NCI-H1694 (cell line): ENCODE results near the gene SVIL.
"Not testable (repeated sequence)": the region's sequence is repeated elsewhere in the genome, so short reads cannot be mapped to it uniquely, and the experiment has no call there.

Experiments used
- DNase-seq: peaks from one replicate; lab custom pipeline; 2025; lab: John Stamatoyannopoulos, UW

The SVIL gene

GRCh38 chr10:29574212-29575097 is 60.3 kb downstream of the SVIL start:
- not testable (repeated sequence) for DNase-seq

GRCh38 chr10:29570248-29570647 is 64.5 kb downstream of the SVIL start:
- DNase-seq: not testable (repeated sequence)

GRCh38 chr10:29569795-29570194 is 65.0 kb downstream of the SVIL start:
- no peak for DNase-seq

GRCh38 chr10:29567003-29567402 is 67.8 kb downstream of the SVIL start:
- no peak for DNase-seq

- not testable (repeated sequence) for DNase-seq
These were observed 68.6 kb downstream of the SVIL start for GRCh38 chr10:29566209-29566608.

- DNase-seq: no peak
These were observed 71.2 kb downstream of the SVIL start for GRCh38 chr10:29563420-29564035.

GRCh38 chr10:29563006-29563405 is 71.8 kb downstream of the SVIL start:
- not testable (repeated sequence) for DNase-seq

GRCh38 chr10:29559996-29560395 is 74.8 kb downstream of the SVIL start:
- DNase-seq: no peak

GRCh38 chr10:29557665-29558064 is 77.1 kb downstream of the SVIL start:
- DNase-seq: no peak

- no peak for DNase-seq
These were observed 78.9 kb downstream of the SVIL start for GRCh38 chr10:29555746-29556481.

GRCh38 chr10:29555091-29555745 is 79.6 kb downstream of the SVIL start:
- no peak for DNase-seq

GRCh38 chr10:29554660-29555059 is 80.1 kb downstream of the SVIL start:
- DNase-seq: no peak

- no peak for DNase-seq
These were observed 81.1 kb downstream of the SVIL start for GRCh38 chr10:29553544-29554250.

- DNase-seq: not testable (repeated sequence)
These were observed 81.7 kb downstream of the SVIL start for GRCh38 chr10:29553116-29553515.

- not testable (repeated sequence) for DNase-seq
These were observed 85.3 kb downstream of the SVIL start for GRCh38 chr10:29549493-29549892.

GRCh38 chr10:29546773-29547313 is 87.9 kb downstream of the SVIL start:
- no peak for DNase-seq

- DNase-seq: no peak
These were observed 89.6 kb downstream of the SVIL start for GRCh38 chr10:29545122-29545521.

- DNase-seq: no peak
These were observed 91.1 kb downstream of the SVIL start for GRCh38 chr10:29543715-29544114.

GRCh38 chr10:29542723-29543122 is 92.0 kb downstream of the SVIL start:
- no peak for DNase-seq

- DNase-seq: no peak
These were observed 93.2 kb downstream of the SVIL start for GRCh38 chr10:29541422-29542210.
